GM23338 (cell line): Measurements from ENCODE around the gene ARL6. TPM values are rescaled to one million over a fixed set of nuclear protein-coding genes. Genes with fewer than 3 reads are reported as not detected.

Experiments
- ATAC-seq: fragments of 200-7000 bp; cut with Tn5 transposase; 3 replicates; pipeline ENCODE4 v1.9.1; 2020
- DNase-seq: peaks from one replicate; pipeline ENCODE4 v3.0.0-alpha.2; 2015; ENCODE audit warnings: low spot score
- H2AFZ ChIP-seq: fragments of 200-600 bp; sonication (generic); 2 replicates; pipeline ENCODE4 v1.8.0; 2016; ENCODE audit warnings: antibody characterized with exemption, mild to moderate bottlenecking, moderate library complexity
- H3F3A ChIP-seq: fragments of 200-600 bp; sonication (generic); replicated peaks from 2 replicates; pipeline ENCODE4 v1.8.0; 2017; ENCODE audit warnings: antibody characterized with exemption, mixed run types, low read depth
- H3K27ac ChIP-seq: fragments of 200-600 bp; sonication (generic); 2 replicates; pipeline ENCODE4 v1.6.1; 2016; ENCODE audit warnings: low read depth
- H3K27me3 ChIP-seq: fragments of 200-600 bp; sonication (generic); 2 replicates; pipeline ENCODE4 v1.8.0; 2016; ENCODE audit warnings: mild to moderate bottlenecking, mixed run types, moderate library complexity; ENCODE audit not compliant: insufficient read depth
- H3K36me3 ChIP-seq: fragments of 200-600 bp; sonication (generic); 2 replicates; pipeline ENCODE4 v1.8.0; 2016; ENCODE audit warnings: mild to moderate bottlenecking; ENCODE audit not compliant: insufficient read depth
- H3K4me1 ChIP-seq: fragments of 200-600 bp; sonication (generic); 2 replicates; pipeline ENCODE4 v1.8.0; 2016; ENCODE audit warnings: mild to moderate bottlenecking, moderate library complexity; ENCODE audit not compliant: insufficient read depth
- H3K4me2 ChIP-seq: fragments of 200-600 bp; sonication (generic); 2 replicates; pipeline ENCODE4 v1.7.1; 2017; ENCODE audit warnings: mixed run types
- H3K4me3 ChIP-seq: fragments of 200-600 bp; sonication (generic); 2 replicates; pipeline ENCODE4 v1.6.1; 2016; ENCODE audit warnings: mixed run types
- H3K79me2 ChIP-seq: fragments of 200-600 bp; sonication (generic); replicated peaks from 2 replicates; pipeline ENCODE4 v1.8.0; 2017; ENCODE audit warnings: mild to moderate bottlenecking; ENCODE audit not compliant: insufficient read depth
- H3K9me2 ChIP-seq: fragments of 200-600 bp; sonication (generic); 2 replicates; pipeline ENCODE4 v1.8.0; 2017; ENCODE audit not compliant: insufficient read depth
- H4K20me1 ChIP-seq: fragments of 200-600 bp; sonication (generic); replicated peaks from 2 replicates; pipeline ENCODE4 v1.8.0; 2017; ENCODE audit warnings: mild to moderate bottlenecking; ENCODE audit not compliant: insufficient read depth
- H3K27ac Mint-ChIP-seq: 2 replicates; pipeline ENCODE4 v1.8.0; 2020; ENCODE audit warnings: inconsistent platforms, mild to moderate bottlenecking, moderate library complexity, mixed read lengths
- H3K27me3 Mint-ChIP-seq: 3 replicates; pipeline ENCODE4 v1.8.0; 2022; ENCODE audit warnings: low read depth, mild to moderate bottlenecking, moderate library complexity, mixed read lengths, inconsistent platforms; ENCODE audit not compliant: insufficient read depth, poor library complexity
- H3K36me3 Mint-ChIP-seq: 3 replicates; pipeline ENCODE4 v1.8.0; 2021; ENCODE audit warnings: low read depth, mild to moderate bottlenecking, inconsistent platforms, moderate library complexity, mixed read lengths
- H3K4me1 Mint-ChIP-seq: 3 replicates; pipeline ENCODE4 v1.8.0; 2020; ENCODE audit warnings: mild to moderate bottlenecking, inconsistent platforms, mixed read lengths
- H3K4me3 Mint-ChIP-seq: 3 replicates; pipeline ENCODE4 v1.8.0; 2021; ENCODE audit warnings: moderate library complexity, mild to moderate bottlenecking, inconsistent platforms, mixed read lengths
- H3K9me3 Mint-ChIP-seq: 3 replicates; pipeline ENCODE4 v1.8.0; 2020; ENCODE audit warnings: moderate library complexity, mild to moderate bottlenecking, inconsistent platforms, mixed read lengths
- CREB1 ChIP-seq: fragments of 250-450 bp; sonication (Bioruptor Pico); IDR thresholded peaks from 2 replicates; pipeline ENCODE4 v1.5.0; 2020; ENCODE audit warnings: low read depth, mild to moderate bottlenecking, moderate library complexity
- CTCF ChIP-seq, 2 experiments: fragments of 200-600 bp in 1 of 2; sonication (generic) in 1 of 2; conservative IDR thresholded peaks; 2 replicates each; pipeline versions ENCODE4 v1.5.1 to v1.6.1; 2016 to 2017; ENCODE audit warnings: antibody characterized with exemption in 2 of 2, low read depth in 2 of 2, mild to moderate bottlenecking in 2 of 2, moderate library complexity in 1 of 2
- ETS1 ChIP-seq: IDR thresholded peaks from 2 replicates; pipeline ENCODE4 v1.6.1; 2016; ENCODE audit warnings: antibody characterized with exemption
- EZH2 ChIP-seq: fragments of 200-600 bp; sonication (generic); IDR thresholded peaks from one replicate; pipeline ENCODE4 v1.8.0; 2017; ENCODE audit warnings: antibody characterized with exemption, mild to moderate bottlenecking, low read depth; ENCODE audit not compliant: unreplicated experiment
- EZH2phosphoT487 ChIP-seq: fragments of 200-600 bp; sonication (generic); IDR thresholded peaks from one replicate; pipeline ENCODE4 v1.8.1; 2018; ENCODE audit warnings: antibody characterized with exemption; ENCODE audit not compliant: unreplicated experiment
- JUNB ChIP-seq: IDR thresholded peaks from one replicate; pipeline ENCODE4 v1.6.1; 2016; ENCODE audit warnings: antibody characterized with exemption; ENCODE audit not compliant: unreplicated experiment
- NANOG ChIP-seq: IDR thresholded peaks from 2 replicates; pipeline ENCODE4 v1.6.1; 2016; ENCODE audit warnings: antibody characterized with exemption, borderline replicate concordance
- REST ChIP-seq: IDR thresholded peaks from one replicate; pipeline ENCODE4 v1.6.1; 2018; ENCODE audit warnings: antibody characterized with exemption; ENCODE audit not compliant: unreplicated experiment
- STAT1 ChIP-seq: IDR thresholded peaks from one replicate; pipeline ENCODE4 v1.6.1; 2016; ENCODE audit warnings: antibody characterized with exemption; ENCODE audit not compliant: unreplicated experiment
- ZNF114 ChIP-seq: fragments of 250-450 bp; sonication (Bioruptor Pico); IDR thresholded peaks from 2 replicates; pipeline ENCODE4 v1.5.0; 2020; ENCODE audit warnings: mild to moderate bottlenecking, moderate library complexity
- ZNF331 ChIP-seq: fragments of 250-450 bp; sonication (Bioruptor Pico); IDR thresholded peaks from 2 replicates; pipeline ENCODE4 v1.5.0; 2020; ENCODE audit warnings: low read depth, mild to moderate bottlenecking, moderate library complexity
- ZNF462 ChIP-seq: fragments of 250-450 bp; sonication (Bioruptor Pico); IDR thresholded peaks from 2 replicates; pipeline ENCODE4 v1.5.0; 2020; ENCODE audit warnings: mild to moderate bottlenecking, moderate library complexity
- polyA plus RNA-seq: library from polyadenylated mRNA; unstranded; fragments of >200 nt; fragmentation: Nextera tagmentation; extraction: Ambion mirVana; gene quantifications from 2 replicates; pipeline ENCODE4 v1.2.1, GENCODE V29; 2016
- total RNA-seq: library from RNA; depleted of rRNA; stranded (reverse); fragments of >200 nt; shearing (Covaris generic); gene quantifications from 2 replicates; pipeline ENCODE4 v1.2.3, GENCODE V29; 2014

Gene ARL6
- total and polyA plus RNA-seq, 2 experiments from 2014 or later = 9.8 to 10.9 TPM

- Mint-ChIP-seq H3K4me1 (no peaks in the 10 kb centered on the region), H3K9me3 (no peaks in the 10 kb centered on the region; the same call in 2 of the 3 replicates), H3K4me3 (no peak overlapping the region), H3K27ac (no peak overlapping the region), H3K27me3 (no peaks in the 10 kb centered on the region), H3K36me3 (peaks cover 50% of the 10 kb centered on the region)
- Histone ChIP-seq H4K20me1 (no peaks in the 10 kb centered on the region), H3K4me2 (no peak overlapping the region), H3K9me2 (no peaks in the 10 kb centered on the region), H3K27me3 (no peaks in the 10 kb centered on the region), H3K4me3 (no peak overlapping the region), H3K27ac (no peak overlapping the region), H3K36me3 (0 out of 2 replicates have a peak, but pooled peaks cover 7% of the 10 kb centered on the region), H3F3A (no peaks in the 10 kb centered on the region), H3K4me1 (no peaks in the 10 kb centered on the region), H2AFZ (no peak overlapping the region), H3K79me2 (peaks cover 45% of the 10 kb centered on the region)
- DNase-seq (no peak), ATAC-seq (no peak)
- TF ChIP-seq REST = no peak
- TF ChIP-seq ETS1 = no peak
- TF ChIP-seq CREB1 (CRISPR knock-in tag) = no peak
- no peak for TF ChIP-seq ZNF114 (CRISPR knock-in tag)
- no peak for TF ChIP-seq JUNB
- TF ChIP-seq STAT1 = no peak
- no peak for TF ChIP-seq ZNF462 (CRISPR knock-in tag)
- no peak for TF ChIP-seq ZNF331 (CRISPR knock-in tag)
- no peak for TF ChIP-seq EZH2
- TF ChIP-seq NANOG = no peak
- TF ChIP-seq CTCF (conservative IDR thresholded peaks at IDR 0.05; ENCODE audit: low read depth in 2 of 2) = no peak
- no peak for TF ChIP-seq EZH2phosphoT487
Measured at GRCh38 chr3:97772926-97773325, 8.4 kb downstream of the ARL6 start.
